ENCODE data around the gene ST6GALNAC3. TPM values are rescaled to one million over a fixed set of nuclear protein-coding genes. Genes with fewer than 3 reads are reported as not detected.

ST6GALNAC3 gene
- total RNA-seq, 4 donors from 2014 or later = 5.9 to 29.8 (median 11.7) TPM

DNA sequence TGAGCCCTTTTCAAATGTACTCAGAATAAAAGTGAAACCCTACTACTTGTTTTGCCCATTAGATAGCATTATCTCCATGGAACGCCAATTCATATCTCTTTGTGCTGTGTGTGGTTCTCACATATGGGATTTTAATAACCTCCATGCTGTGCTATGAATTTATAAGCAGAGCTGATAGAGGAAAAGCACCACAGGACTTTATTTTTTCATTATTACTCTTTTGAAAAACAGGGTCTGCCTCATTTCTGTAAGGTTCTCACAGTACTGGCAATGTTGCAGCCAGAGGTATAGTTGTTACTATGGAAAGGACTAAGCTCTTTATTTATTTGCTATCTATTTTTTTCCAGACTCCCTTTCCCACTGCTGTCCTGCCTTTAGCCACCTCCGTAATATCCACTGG, 313.7 kb downstream of the ST6GALNAC3 start:
- TF ChIP-seq, protein P1, sequence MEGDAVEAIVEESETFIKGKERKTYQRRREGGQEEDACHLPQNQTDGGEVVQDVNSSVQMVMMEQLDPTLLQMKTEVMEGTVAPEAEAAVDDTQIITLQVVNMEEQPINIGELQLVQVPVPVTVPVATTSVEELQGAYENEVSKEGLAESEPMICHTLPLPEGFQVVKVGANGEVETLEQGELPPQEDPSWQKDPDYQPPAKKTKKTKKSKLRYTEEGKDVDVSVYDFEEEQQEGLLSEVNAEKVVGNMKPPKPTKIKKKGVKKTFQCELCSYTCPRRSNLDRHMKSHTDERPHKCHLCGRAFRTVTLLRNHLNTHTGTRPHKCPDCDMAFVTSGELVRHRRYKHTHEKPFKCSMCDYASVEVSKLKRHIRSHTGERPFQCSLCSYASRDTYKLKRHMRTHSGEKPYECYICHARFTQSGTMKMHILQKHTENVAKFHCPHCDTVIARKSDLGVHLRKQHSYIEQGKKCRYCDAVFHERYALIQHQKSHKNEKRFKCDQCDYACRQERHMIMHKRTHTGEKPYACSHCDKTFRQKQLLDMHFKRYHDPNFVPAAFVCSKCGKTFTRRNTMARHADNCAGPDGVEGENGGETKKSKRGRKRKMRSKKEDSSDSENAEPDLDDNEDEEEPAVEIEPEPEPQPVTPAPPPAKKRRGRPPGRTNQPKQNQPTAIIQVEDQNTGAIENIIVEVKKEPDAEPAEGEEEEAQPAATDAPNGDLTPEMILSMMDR (IDR thresholded peaks at IDR 0.05; ENCODE audit: low read depth) = no peak

DNA sequence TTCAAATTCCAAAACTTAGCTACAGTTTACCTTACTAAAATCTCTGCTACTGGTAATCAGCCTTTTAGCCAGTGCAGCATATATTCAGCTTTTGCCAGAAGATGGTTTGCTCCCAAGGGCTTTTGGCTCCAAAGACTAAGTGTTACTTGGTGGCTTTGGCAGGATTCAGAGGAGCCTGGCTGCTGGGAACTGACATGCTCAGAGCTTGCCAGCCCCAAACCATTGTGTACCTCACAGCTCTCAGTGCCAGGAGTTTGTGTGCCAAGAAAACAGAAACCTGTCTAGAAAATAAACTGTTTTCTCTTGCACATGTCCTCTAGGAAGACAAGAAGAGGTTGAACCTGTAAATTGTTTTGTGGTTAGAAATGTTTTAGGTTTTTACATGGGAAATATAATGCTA, 315.9 kb downstream of the ST6GALNAC3 start:
- TF ChIP-seq, protein P1 (IDR thresholded peaks at IDR 0.05; ENCODE audit: low read depth) = no peak

DNA sequence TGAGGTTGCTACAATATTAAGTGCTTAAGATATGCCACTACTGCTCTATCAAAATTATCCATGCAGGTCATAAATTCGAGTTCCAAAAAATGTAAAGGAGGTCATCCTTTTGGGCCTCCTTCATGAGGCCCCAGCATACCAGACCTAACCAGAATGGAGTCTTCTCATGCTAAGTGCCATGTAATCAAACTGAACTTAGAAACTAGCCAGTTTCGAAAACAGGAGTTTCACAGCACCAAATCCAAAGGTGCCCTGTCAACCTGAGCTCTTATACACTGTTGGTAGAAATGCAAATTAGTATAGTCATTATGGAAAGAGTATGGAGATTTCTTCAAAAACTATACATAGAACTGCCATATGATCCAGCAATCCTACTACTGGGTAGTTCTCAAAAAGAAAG, 320.5 kb downstream of the ST6GALNAC3 start:
- TF ChIP-seq, protein P1 (IDR thresholded peaks at IDR 0.05; ENCODE audit: low read depth) = no peak

DNA sequence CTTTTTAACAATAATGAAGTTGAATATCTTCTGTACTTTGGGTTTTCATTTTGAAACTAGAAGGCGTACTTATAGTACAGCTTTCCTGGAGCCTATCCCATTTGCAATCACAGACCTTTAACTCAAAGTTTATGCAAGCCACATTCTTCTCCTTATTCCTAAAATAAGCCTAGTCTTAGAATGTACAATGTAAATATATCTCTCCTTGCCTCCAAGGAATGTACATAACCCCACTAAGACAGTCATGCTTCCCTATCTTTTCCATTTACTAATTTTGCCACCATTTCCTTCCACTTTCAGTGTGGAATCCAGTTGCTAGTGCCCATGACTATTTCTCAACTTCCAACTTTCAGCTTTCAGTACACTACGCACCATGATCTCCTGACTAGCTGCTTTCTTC, 327.6 kb downstream of the ST6GALNAC3 start:
- TF ChIP-seq, protein P1 (IDR thresholded peaks at IDR 0.05; ENCODE audit: low read depth) = no peak

DNA sequence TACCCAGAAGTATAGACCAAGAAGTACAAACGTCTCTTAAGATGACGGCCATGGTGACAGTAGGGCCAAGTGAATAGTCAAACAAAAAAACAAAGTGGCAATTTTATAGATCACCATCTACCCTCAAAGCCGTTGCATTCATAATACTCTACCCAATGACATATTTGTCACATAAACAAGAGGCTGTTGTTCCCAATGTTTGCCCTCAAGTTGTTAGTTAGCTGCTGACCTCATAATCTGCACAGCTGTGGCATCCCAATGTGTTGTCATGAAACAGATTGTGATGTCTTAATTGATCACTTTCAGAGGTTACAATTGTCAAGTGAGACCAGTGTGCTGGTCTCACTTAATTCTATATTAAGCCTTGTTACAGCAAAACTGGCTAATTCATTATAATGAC, 333.8 kb downstream of the ST6GALNAC3 start:
- TF ChIP-seq, protein P1 (IDR thresholded peaks at IDR 0.05; ENCODE audit: low read depth) = no peak

DNA sequence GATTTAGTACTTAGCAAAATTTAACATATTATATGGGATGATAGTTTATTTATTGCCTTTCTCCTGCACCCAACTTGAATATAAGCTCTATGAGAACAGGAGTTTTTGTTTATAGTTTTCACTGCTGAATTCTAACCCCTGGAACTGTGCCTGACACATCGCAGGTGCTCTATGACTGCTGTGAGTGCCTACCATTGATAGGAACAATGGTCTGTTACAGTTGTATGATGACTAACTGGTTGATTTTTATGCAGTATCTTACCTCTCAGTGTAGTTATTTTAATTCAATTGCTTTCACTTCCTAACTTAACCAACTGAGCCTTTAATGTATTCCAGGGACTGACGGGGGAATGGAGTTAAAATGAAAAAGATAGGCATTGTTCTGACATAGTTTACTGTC, 336.0 kb downstream of the ST6GALNAC3 start:
- TF ChIP-seq, protein P1 (IDR thresholded peaks at IDR 0.05; ENCODE audit: low read depth) = no peak

DNA sequence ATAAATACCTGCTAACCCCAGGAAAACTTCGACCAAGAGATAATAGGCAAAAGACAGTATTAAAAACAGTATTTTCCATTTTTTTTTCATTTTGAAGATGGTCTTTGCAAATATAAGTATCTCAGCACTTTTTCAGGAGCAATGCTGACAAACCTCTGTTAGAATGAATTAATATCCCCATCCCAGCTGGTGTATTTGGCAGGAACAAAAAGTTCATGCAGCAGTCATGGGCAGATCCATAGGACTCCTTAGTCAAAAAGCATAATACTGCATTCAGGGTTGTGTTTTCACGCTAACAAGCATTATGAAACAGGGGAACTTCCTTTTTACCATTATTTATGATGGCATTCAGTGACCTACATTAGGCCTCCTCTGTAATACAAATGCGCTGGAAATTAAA, 344.0 kb downstream of the ST6GALNAC3 start:
- TF ChIP-seq, protein P1 (IDR thresholded peaks at IDR 0.05; ENCODE audit: low read depth) = no peak

All from subcutaneous adipose tissue (tissue), 4 donors.